Stimulated activated naive CD4-positive, alpha-beta T cell treated with Interleukin-2 at 50 U/mL for 16 hours (primary cell): ENCODE results near the gene ESD.

Source experiments
- DNase-seq: peaks from one replicate; lab custom pipeline; 2025; lab: John Stamatoyannopoulos, UW

Gene ESD

DNA sequence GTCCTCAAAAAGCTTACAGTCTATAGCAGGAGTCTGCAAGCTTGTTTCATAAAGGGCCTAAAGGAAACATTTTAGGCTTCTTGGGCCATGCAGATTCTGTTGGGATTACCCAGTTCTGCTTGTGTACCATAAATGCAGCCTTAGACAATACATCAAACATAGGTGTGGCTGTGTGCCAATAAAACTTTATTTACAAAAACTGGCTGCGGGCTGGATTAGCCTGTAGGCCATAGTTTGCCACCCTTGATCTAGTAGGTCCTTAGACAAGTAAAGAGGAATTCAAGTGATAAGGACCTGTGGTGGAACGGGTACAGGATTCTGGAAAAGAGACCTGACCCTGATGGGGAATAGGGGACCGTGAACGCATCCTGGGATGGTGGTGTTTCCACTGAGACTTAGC lies 51.9 kb downstream of the ESD start:
- no peak for DNase-seq

DNA sequence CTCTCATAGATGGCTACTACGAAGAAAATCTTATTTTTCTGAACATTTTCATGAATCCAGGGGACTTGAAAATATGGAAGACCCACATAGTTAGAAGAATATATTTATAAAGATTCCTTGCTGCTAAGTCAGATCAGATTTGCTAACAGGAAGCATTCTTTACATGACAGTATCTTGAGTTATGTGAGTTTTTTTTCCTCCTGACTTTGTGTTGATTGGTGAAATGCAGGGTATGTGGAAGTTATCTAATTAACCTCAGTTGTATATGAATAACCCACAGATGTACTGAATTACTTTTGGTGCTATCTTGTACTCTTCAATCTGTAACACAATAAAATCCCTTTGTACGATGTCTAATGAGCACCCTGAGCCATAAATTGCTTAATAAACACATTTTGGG lies 53.8 kb downstream of the ESD start:
- no peak for DNase-seq

DNA sequence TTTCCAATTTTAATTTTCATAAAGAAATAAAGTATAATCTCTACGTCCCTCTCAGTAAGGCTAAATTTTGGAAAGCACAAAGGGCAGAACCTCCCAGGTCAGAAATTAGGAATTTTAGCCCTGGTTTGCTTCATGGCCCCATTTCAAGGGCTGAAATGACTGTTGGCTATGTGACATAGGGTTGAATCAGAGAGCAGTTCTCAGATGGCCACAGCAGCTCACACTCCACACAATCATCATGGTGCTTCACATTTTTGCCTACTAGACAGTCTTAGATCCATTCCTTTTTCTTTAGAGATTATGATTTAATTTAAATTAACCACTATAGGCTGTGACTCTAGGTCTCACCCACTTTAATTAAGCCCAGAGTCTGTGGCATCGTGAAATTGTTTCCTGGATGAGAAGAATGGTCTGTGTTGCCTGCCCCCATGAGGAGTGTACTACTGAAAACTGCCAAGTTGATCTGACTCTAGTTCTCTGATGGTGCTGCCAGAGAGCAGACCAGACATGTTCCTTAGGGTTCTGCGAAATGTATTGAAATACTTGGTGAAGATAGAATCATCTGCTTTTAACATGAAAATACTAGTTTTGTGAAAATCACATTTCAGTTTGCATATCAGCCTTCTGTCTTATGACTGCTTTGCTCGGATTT lies 57.4 kb downstream of the ESD start:
- DNase-seq = no peak

DNA sequence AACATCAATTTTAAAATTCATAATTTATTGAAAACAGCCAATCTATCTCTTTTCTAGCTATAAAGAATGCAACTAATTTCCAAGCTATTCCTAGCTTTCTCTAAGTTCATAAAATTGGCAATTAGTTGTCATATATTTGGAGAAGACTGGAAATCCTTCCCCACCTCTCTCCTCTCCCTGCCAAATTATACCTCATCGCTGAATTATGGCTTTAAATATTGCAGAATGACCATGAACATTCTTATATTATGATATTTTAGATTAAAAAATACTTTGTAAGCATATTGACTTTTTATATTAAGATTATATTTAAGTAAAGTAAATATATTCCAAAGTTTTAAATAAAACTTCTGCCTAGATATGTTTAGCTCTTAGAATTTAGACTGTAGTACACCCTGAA lies 58.2 kb downstream of the ESD start:
- DNase-seq = no peak

DNA sequence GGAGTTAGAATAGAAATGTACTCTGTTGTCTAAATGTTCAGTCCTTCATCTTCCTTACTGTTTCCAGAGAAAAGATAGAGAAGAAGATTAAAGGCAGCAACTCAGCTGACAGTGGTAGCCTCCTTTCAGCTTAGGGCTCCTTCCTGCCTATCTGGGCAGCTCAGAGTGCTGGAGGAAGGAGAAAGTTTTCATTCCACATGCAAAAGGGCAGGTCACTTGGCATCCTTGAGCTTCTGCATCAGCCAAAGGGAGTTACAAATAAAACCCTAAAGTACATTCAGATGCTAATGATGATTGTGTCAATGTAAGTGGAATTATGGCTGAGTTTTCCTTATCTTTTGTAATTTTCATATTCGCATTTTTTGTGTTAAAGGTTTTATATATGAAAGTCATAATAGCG lies 58.9 kb downstream of the ESD start:
- DNase-seq = no peak

DNA sequence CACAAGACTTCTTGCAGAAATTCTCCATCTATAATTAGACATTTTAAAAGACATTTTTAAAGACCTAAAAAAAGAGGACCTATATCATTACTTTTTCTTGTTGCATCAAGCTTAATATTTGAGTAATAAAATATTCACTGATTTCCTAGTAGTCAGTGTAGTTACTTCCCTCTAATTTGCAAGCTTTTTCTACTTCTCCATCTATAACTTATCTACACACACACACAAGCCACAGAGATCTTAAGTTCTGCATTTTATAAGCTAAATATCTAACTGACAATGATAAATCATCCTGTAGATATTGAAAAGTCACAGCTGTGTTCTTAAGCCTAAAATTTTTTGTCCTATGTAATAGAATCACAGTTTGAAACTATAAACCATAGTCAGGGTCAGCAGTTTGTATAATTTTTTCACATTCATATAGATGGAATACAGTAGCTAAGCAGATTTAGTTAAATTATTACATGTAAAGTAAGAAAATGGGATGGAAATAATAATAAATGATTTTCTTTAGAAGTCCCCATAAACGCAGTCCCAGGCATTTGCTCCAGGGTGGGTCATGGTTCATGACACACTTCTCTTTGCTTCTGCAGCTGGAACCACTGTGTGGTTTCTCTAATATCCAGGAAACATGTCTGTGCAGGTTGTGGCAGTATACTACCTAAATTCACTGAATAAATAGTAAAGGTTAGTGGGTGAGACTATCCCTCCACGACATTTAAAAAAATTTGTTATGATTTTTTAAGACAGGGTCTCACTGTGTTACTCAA lies 60.2 kb downstream of the ESD start:
- no peak for DNase-seq

DNA sequence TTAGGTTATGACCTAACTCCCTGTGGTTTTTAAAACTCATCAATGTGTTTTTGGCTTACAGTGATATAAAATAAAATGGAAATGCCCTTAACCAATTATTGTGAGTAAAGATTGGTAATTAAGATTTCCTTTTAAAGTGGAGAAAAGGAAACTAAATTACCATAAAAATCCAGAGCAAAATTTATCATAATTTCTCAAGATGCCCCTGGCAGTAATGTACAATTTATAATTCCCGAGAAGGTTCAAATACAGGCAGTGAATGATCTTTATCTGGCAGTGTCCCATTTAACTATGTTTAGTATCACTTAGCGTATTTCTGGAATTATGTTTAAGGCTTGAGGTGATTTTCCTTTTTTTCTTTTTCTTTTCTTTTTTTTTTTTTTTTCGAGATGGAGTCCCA lies 61.5 kb downstream of the ESD start:
- DNase-seq = no peak

DNA sequence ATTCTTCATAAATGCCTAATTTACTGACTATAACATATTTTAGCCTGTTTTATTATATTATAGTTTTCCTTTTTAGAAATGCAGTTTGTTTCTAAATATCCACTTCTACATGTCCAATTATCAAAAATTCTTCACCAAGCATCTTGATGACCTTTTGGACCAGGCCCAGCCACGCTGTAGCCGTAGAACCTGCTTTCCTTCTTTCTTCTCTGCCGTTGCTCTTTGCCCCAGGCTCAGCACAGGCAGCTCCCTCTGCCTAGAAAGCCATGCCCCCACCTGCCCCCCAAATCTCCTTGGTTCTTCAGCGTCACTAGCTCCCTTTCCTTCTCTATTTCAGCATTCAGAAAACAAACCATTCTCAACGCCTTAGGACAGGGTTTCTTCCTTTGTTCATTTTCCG lies 65.4 kb downstream of the ESD start:
- DNase-seq = no peak

DNA sequence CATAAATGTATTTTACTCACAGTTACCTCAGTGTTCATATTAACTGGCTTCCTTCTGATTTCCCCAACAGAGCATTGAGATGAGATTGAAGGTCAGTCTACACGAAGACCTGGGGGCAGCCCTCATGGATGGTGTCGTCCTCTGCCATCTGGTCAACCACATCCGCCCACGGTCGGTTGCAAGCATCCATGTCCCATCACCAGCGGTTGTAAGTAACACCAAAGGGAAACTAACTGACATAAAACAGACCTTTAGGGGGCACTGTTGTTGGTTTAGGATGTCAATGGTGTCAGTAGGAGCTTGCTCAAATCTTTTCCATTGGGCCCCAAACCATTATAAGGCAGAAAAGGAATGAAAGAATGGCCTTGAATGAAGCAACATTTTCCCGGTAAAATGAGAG lies 68.2 kb downstream of the ESD start:
- DNase-seq = no peak

DNA sequence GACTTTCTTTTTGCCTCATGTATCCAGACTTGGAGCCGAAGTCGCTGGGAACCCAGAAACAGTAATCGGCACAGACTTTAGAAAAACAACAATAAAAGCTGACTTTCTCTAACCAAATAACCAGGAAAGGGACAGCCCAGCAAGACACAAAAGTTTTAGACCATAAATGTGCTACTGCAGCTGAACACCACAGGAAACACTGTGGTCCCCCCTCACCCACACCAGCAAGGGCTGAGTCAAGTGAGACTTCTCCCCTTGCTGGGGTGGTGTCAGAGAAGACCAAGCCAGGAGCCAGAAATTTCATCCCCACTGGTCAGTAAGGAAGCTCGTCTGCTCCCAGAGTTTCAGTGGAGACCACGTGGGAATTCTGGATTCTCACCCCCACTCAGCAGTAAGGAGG lies 70.6 kb downstream of the ESD start:
- DNase-seq = no peak
